Colonic mucosa (tissue), 4 donors: ENCODE measurements around the gene TMA7. TPM values are rescaled to one million over a fixed set of nuclear protein-coding genes. Genes with fewer than 3 reads are reported as not detected.

Experiments
- DNase-seq: peaks from one replicate; pipeline ENCODE4 v3.0.0-alpha.2; 2020
- H3K27ac ChIP-seq: fragments of 200-600 bp; one replicate; pipeline ENCODE4 v1.8.0; 2021
- H3K27me3 ChIP-seq: fragments of 200-600 bp; one replicate; pipeline ENCODE4 v1.8.0; 2021
- H3K36me3 ChIP-seq: fragments of 200-600 bp; one replicate; pipeline ENCODE4 v1.8.0; 2021
- H3K4me1 ChIP-seq: fragments of 200-600 bp; one replicate; pipeline ENCODE4 v1.8.0; 2021; ENCODE audit warnings: mild to moderate bottlenecking
- H3K4me3 ChIP-seq: fragments of 200-600 bp; one replicate; pipeline ENCODE4 v1.8.0; 2021
- H3K9ac ChIP-seq, 2 donors: one replicate each; pipeline ENCODE4 v1.7.0; 2013; ENCODE audit warnings: control low read depth in 2 of 2, low read depth in 2 of 2, low read length in 2 of 2
- H3K9me3 ChIP-seq: fragments of 200-600 bp; one replicate; pipeline ENCODE4 v1.8.0; 2021
- intact Hi-C: fragments of 100-400 bp; cut with DNase I; formaldehyde crosslinking; loops from one replicate; pipeline ENCODE4 v1.14.1; 2022
- total RNA-seq, 2 donors: library from RNA; stranded (reverse); fragmentation: NEBNext Ultra II Directional in 1 of 2; extraction: Animal tissue kit (Norgen Biotek cat#: 25700) in 1 of 2; gene quantifications; one replicate each; pipeline ENCODE4 v1.2.1, GENCODE V29; 2021
- TF ChIP-seq, protein P1 (sequence below): fragments of 200-600 bp; IDR thresholded peaks from one replicate; pipeline ENCODE4 v1.8.0; 2022; ENCODE audit warnings: antibody characterized with exemption, mild to moderate bottlenecking
- donor health status: healthy.
- donor health status: DM: no; HTN: no; CAD: no.
- donor health status: DM: no; HTN: no; CAD: no.

TMA7 gene
- total RNA-seq, 2 donors from 2014 or later = 185 to 259 TPM

DNA sequence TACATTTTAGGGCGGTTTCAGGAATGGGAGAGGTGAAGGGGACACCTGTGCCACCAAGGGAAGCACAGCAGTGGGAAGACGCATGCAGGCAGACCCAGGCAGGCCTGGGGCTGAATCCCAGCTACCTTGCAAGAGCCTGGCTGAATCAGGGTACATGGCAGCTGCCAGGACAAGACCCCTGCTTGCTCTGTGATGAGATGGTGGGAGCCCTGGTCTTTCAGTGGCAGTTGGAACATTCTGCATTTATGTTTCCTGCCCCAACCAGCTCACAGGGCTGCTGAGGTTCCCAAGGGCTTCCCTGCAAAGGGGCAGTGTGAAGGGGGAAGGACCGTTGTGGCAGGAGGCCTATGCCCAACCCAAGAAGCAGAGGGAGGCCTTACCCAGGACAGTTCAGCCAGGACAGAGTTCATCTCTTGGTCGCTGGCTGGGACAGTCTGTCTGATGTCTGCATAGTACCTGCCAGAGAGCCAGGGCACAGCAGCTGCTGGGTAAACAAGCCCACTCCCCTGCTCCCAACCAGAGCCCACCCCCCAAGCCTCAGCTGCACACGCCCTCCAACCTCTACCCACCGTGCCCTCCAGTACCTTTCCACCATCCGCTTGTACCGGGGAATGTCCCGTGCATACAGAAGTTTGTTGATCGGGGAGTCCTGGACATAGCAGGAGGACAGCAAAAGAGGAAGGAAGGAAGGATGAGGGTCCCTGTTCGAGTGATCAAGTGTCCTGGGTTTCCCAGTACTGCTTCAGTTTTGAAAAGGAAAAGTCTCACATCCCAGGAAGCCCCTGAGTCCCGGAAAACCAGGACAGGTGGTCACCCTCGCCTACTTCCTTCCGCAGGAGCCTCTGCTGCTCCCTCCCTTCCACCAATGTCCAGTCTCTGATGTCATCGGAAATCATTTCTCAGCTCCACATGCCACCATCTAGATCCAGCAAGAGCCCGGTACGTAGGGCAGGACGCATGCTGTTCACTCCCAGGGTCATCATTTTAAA is 33.3 kb upstream of the TMA7 start:
- peak; percentile 13 for DNase-seq
- intact Hi-C loops = loop anchor here (10.0 kb wide), 1 partner anchor 132 kb away; no protein-coding TSS in a partner anchor
- H3K27me3 ChIP-seq = no peaks in the 10 kb centered on the region
- no peak overlapping the region for H3K4me3 ChIP-seq
- H3K9ac ChIP-seq = no peak overlapping the region
- peaks cover 3% of the 10 kb centered on the region for H3K36me3 ChIP-seq
- TF ChIP-seq, protein P1, sequence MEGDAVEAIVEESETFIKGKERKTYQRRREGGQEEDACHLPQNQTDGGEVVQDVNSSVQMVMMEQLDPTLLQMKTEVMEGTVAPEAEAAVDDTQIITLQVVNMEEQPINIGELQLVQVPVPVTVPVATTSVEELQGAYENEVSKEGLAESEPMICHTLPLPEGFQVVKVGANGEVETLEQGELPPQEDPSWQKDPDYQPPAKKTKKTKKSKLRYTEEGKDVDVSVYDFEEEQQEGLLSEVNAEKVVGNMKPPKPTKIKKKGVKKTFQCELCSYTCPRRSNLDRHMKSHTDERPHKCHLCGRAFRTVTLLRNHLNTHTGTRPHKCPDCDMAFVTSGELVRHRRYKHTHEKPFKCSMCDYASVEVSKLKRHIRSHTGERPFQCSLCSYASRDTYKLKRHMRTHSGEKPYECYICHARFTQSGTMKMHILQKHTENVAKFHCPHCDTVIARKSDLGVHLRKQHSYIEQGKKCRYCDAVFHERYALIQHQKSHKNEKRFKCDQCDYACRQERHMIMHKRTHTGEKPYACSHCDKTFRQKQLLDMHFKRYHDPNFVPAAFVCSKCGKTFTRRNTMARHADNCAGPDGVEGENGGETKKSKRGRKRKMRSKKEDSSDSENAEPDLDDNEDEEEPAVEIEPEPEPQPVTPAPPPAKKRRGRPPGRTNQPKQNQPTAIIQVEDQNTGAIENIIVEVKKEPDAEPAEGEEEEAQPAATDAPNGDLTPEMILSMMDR = no peak
- H3K4me1 ChIP-seq = no peaks in the 10 kb centered on the region
- H3K27ac ChIP-seq = no peak overlapping the region
- no peaks in the 10 kb centered on the region for H3K9me3 ChIP-seq

DNA sequence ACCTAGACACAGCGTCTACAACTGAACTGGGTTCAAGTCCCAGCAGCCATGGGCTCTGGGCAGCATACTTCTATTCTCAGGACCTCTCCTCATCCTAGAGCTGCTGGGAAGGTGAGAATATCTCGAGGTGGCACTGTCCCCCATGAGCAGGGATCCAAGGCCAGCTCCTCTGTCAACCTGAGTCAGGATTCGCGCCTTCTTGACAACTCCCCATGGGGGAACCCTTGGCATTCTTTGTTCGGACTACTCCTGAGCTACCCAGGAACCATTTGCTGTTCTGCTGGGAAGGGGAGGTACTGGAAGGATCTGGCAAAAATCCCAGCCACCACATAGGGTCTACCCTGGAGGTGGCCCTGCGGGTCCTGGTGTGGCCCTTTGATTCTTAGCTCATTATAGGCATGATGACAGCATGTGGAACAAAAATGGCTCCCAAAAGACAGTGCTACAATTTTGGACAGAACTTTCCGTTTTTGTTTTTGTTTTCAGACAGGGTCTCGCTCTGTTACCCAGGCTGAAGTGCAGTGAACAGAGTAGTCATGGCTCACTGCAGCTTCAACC is 32.4 kb upstream of the TMA7 start:
- Histone ChIP-seq H3K4me1 (no peaks in the 10 kb centered on the region), H3K4me3 (no peak overlapping the region), H3K9me3 (no peaks in the 10 kb centered on the region), H3K9ac (no peak overlapping the region), H3K27ac (no peak overlapping the region), H3K27me3 (no peaks in the 10 kb centered on the region), H3K36me3 (peaks cover 11% of the 10 kb centered on the region)
- no peak for DNase-seq
- TF ChIP-seq, protein P1 = no peak
- intact Hi-C loops = loop anchor here (10.0 kb wide), 1 partner anchor 133 kb away; no protein-coding TSS in a partner anchor

DNA sequence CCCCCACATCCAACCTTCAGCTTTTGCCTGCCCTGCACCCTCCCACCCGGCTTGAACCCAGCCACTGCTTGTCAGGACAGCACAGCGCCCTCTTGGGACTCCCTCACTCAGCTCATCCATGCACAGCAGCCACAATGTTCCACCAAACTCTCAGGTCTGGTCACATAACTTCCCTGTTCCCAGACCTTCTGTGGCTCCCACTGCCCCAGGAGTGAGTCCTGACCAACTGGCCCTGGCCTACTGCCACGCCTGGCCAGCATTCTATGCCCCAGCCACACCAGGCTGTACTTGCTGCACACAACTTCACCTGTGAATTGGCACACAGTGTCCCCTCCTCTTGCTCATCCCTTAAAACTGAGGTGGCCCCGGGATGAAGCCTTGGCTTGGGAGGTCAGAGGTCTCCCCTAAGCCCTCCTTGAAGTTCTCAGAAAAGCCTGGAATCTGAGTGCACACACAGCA is 31.2 kb upstream of the TMA7 start:
- Histone ChIP-seq H3K9ac (no peak overlapping the region), H3K27ac (no peak overlapping the region), H3K4me3 (no peak overlapping the region), H3K36me3 (peaks cover 14% of the 10 kb centered on the region), H3K4me1 (no peaks in the 10 kb centered on the region), H3K27me3 (no peaks in the 10 kb centered on the region), H3K9me3 (no peaks in the 10 kb centered on the region)
- DNase-seq = peak; percentile 15
- TF ChIP-seq, protein P1 = no peak
- intact Hi-C loops = loop anchor here (10.0 kb wide), 1 partner anchor 134 kb away; no protein-coding TSS in a partner anchor

DNA sequence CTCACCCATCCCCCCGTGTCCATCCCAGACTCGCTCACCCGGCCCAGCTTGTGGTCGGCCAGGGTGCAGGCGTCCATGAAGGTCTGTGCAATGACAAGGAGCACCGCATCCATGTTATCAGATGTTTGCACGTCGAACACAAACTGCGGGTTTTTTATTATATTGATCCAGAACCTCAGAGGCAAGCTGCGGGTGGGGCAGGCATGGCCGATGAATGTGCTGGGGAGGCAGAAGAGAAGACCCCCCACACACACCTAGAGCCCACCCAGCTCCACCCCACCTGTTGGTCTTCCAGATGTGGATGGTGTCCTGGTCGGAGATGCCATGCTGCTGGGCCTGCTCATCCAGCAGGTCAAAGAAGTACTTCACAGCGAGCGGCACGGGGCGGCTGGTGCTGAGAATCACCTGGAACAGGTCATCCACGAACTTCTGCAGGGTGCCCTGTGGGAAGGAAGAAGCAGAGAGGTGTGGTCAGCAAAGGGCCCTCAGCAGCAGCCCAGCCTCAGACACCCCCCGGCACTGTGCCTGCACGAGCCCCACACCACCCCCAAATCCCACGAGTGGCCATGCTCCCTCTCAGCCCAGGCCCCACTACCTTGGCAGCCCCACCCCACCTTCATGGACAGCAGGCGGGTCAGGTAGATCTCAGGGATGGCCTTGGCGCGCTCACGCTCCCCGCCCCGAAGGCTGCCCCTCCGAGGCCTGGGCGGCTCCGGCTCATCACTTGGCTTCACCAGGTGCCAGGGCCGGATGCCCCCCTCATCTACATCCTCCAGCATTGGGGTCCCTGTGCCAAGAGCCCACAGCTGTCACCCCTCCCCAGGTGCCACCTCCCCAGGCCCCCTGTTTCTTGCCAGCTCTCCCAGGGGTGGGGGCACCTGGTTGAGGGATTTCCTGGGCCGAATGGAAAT is 30.5 kb upstream of the TMA7 start:
- no peak overlapping the region for H3K9ac ChIP-seq
- intact Hi-C loops = loop anchor here (10.0 kb wide), 1 partner anchor 135 kb away; no protein-coding TSS in a partner anchor
- no peak overlapping the region for H3K4me3 ChIP-seq
- no peaks in the 10 kb centered on the region for H3K27me3 ChIP-seq
- peak; percentile 12 for DNase-seq
- H3K4me1 ChIP-seq = no peaks in the 10 kb centered on the region
- H3K9me3 ChIP-seq = no peaks in the 10 kb centered on the region
- no peak overlapping the region for H3K27ac ChIP-seq
- peaks cover 14% of the 10 kb centered on the region for H3K36me3 ChIP-seq
- TF ChIP-seq, protein P1 = no peak
